Breast epithelium (tissue), 4 donors: ENCODE data around the gene MOSMO. TPM values are rescaled to one million over a fixed set of nuclear protein-coding genes. Genes with fewer than 3 reads are reported as not detected.

ENCODE experiments used
- DNase-seq, 2 donors: peaks; one replicate each; pipeline ENCODE4 v3.0.0-alpha.2; 2019; ENCODE audit warnings: low spot score in 2 of 2
- H3K27ac ChIP-seq, 2 donors: fragments of 200-600 bp; sonication (generic) in 1 of 2; one replicate each; pipeline ENCODE4 v1.5.1; 2016 to 2019; ENCODE audit warnings: mild to moderate bottlenecking in 1 of 2
- H3K27me3 ChIP-seq, 2 donors: fragments of 200-600 bp; sonication (generic) in 1 of 2; one replicate each; pipeline versions ENCODE4 v1.5.1 to v1.6.0; 2017 to 2019; ENCODE audit warnings: control low read depth in 1 of 2, mild to moderate bottlenecking in 1 of 2
- H3K36me3 ChIP-seq: fragments of 200-600 bp; one replicate; pipeline ENCODE4 v1.5.1; 2019
- H3K4me1 ChIP-seq, 2 donors: fragments of 200-600 bp; sonication (generic); one replicate each; pipeline ENCODE4 v1.5.1; 2016 to 2019; ENCODE audit warnings: control low read depth in 1 of 2
- H3K4me3 ChIP-seq, 3 donors: fragments of 200-600 bp; sonication (generic); 1 replicate in 2 of 3; 2 replicates in 1 of 3; pipeline ENCODE4 v1.5.1; 2016 to 2019; ENCODE audit warnings: mild to moderate bottlenecking in 3 of 3, moderate library complexity in 2 of 3
- H3K9me3 ChIP-seq, 2 donors: fragments of 200-600 bp; sonication (generic) in 1 of 2; one replicate each; pipeline ENCODE4 v1.5.1; 2016 to 2019; ENCODE audit warnings: control low read depth in 1 of 2
- POLR2A ChIP-seq: fragments of 450-650 bp; IDR thresholded peaks from one replicate; pipeline ENCODE4 v1.6.1; 2016; ENCODE audit warnings: antibody characterized with exemption, mild to moderate bottlenecking, moderate library complexity
- POLR2AphosphoS5 ChIP-seq, 3 donors: sonication (generic); formaldehyde crosslinking; IDR thresholded peaks; one replicate each; pipeline ENCODE4 v1.6.1; 2017; ENCODE audit warnings: antibody characterized with exemption in 3 of 3
- intact Hi-C: fragments of 100-400 bp; cut with DNase I; formaldehyde crosslinking; loops from one replicate; pipeline ENCODE4 v1.15.1; 2023; ENCODE audit warnings: low total_unique reads
- total RNA-seq, 3 donors: library from RNA; depleted of rRNA; stranded (reverse); fragments of >200 nt; gene quantifications; one replicate each; pipeline ENCODE4 v1.1.0, GENCODE V29; 2016
- TF ChIP-seq, protein P1 (sequence below), 3 donors: fragments of 450-650 bp; IDR thresholded peaks; one replicate each; pipeline ENCODE4 v1.5.1; 2016 to 2017; ENCODE audit warnings: antibody characterized with exemption in 3 of 3, mild to moderate bottlenecking in 3 of 3, moderate library complexity in 3 of 3

MOSMO gene
- total RNA-seq, 3 donors from 2014 or later = 19.7 to 31.5 (median 29.5) TPM

DNA sequence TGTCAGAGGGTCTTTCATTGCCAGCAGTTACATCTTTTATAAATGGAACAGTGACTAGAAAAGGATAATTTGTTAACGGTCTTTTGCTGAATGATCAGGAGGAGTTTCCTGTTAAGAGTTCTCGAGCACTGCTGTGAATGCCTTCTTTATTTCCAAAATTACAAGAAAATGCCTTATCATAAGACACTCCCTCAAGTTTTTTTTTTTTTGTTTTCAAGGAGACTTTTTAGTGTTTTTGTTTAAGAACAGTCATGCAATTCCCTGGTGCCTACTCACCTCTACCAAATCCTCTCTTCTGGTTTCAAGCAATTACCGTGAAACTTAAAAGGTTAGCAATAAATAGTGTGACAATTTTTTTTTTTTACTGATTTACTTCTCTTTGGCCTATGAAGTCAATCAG, 65.4 kb downstream of the MOSMO start:
- no peaks in the 10 kb centered on the region for H3K36me3 ChIP-seq
- no peak overlapping the region for H3K4me3 ChIP-seq
- H3K27ac ChIP-seq = no peak overlapping the region
- no peaks in the 10 kb centered on the region for H3K9me3 ChIP-seq
- no peaks in the 10 kb centered on the region for H3K27me3 ChIP-seq
- no peak for TF ChIP-seq POLR2AphosphoS5 (IDR thresholded peaks at IDR 0.05)
- H3K4me1 ChIP-seq = no peaks in the 10 kb centered on the region
- intact Hi-C loops = no loop called here
- DNase-seq = no peak

DNA sequence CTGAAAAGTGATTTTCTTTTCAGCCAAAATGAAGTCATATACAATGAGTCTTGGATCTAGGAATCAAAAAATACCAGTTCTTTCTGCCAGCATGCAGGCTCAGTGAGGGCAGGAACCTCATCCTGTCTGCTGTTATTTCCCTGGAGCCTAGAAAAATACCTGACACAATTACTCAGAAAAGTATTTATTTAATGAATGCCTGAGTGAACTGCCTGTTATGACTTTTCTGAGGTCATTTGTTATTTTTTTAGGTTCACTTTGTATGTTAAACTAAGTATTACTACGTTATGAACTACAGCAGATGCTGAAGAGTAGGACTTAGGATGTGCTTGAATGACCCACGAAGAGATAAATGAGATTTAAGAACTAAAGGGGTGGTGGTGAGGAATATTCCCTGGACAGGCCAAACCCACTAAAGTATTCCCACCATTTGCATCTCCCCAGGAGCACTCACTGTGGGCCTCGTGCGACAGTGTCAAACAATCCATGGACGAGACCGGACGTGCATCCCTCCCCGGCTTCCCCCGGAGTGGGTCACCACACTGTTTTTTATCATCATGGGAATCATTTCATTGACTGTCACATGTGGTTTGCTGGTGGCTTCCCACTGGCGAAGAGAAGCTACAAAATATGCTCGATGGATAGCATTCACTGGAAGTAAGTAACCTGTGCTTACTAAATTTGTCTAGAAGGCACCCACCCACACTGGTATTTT, 67.3 kb downstream of the MOSMO start:
- TF ChIP-seq, protein P1, sequence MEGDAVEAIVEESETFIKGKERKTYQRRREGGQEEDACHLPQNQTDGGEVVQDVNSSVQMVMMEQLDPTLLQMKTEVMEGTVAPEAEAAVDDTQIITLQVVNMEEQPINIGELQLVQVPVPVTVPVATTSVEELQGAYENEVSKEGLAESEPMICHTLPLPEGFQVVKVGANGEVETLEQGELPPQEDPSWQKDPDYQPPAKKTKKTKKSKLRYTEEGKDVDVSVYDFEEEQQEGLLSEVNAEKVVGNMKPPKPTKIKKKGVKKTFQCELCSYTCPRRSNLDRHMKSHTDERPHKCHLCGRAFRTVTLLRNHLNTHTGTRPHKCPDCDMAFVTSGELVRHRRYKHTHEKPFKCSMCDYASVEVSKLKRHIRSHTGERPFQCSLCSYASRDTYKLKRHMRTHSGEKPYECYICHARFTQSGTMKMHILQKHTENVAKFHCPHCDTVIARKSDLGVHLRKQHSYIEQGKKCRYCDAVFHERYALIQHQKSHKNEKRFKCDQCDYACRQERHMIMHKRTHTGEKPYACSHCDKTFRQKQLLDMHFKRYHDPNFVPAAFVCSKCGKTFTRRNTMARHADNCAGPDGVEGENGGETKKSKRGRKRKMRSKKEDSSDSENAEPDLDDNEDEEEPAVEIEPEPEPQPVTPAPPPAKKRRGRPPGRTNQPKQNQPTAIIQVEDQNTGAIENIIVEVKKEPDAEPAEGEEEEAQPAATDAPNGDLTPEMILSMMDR (IDR thresholded peaks at IDR 0.05) = no peak
- no peak for TF ChIP-seq POLR2AphosphoS5 (IDR thresholded peaks at IDR 0.05)
- no peak for TF ChIP-seq POLR2A
- H3K27ac ChIP-seq = no peak overlapping the region
- no peaks in the 10 kb centered on the region for H3K9me3 ChIP-seq
- no peaks in the 10 kb centered on the region for H3K36me3 ChIP-seq
- no peak overlapping the region for H3K4me3 ChIP-seq
- intact Hi-C loops = no loop called here
- DNase-seq = no peak
- H3K4me1 ChIP-seq = no peaks in the 10 kb centered on the region
- H3K27me3 ChIP-seq = no peaks in the 10 kb centered on the region

GRCh38 chr16:22075776-22076175, 67.9 kb downstream of the MOSMO start:
- intact Hi-C loops = no loop called here
- Histone ChIP-seq H3K4me3 (no peak overlapping the region), H3K36me3 (no peaks in the 10 kb centered on the region), H3K4me1 (no peaks in the 10 kb centered on the region), H3K27ac (no peak overlapping the region), H3K27me3 (no peaks in the 10 kb centered on the region), H3K9me3 (no peaks in the 10 kb centered on the region)
- DNase-seq = no peak
- TF ChIP-seq POLR2AphosphoS5 (IDR thresholded peaks at IDR 0.05) (no peak), POLR2A (no peak)
- TF ChIP-seq, protein P1 (IDR thresholded peaks at IDR 0.05) = no peak

DNA sequence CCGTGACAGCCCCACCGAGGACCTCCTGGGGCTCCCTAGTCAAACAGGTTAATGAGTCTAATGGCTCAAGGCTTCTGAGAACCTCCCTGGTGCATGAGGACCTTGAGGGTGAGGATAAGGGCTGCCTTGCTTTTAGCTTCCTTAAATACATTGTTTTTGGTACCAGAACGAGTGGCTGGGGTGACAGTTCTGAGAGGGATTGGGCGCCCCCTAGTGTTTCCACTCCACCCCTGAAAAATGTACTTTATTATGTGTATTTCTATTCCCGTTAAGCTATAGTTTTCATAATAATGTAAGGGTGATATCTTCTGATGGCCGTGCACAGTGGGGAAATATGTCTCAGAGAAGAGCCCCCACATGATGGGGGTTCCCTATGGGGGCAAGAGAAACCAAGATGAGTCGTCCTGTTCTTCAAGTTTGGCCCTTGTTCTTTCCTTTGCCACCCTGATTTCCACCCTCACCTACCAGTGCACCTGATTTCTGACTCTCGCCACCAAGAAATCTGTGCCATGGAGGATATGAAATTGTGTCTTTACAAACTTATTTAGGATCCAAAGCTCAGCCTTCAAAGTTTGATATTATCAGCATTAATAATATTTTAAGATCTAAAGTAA, 69.9 kb downstream of the MOSMO start:
- H3K9me3 ChIP-seq = no peaks in the 10 kb centered on the region
- H3K36me3 ChIP-seq = no peaks in the 10 kb centered on the region
- H3K27ac ChIP-seq = no peak overlapping the region
- intact Hi-C loops = no loop called here
- H3K27me3 ChIP-seq = no peaks in the 10 kb centered on the region
- H3K4me3 ChIP-seq = no peak overlapping the region
- DNase-seq = no peak
- no peak for TF ChIP-seq POLR2AphosphoS5 (IDR thresholded peaks at IDR 0.05)
- TF ChIP-seq, protein P1 (IDR thresholded peaks at IDR 0.05) = peak; percentile 47 to 66 (median 60)
- no peaks in the 10 kb centered on the region for H3K4me1 ChIP-seq

DNA sequence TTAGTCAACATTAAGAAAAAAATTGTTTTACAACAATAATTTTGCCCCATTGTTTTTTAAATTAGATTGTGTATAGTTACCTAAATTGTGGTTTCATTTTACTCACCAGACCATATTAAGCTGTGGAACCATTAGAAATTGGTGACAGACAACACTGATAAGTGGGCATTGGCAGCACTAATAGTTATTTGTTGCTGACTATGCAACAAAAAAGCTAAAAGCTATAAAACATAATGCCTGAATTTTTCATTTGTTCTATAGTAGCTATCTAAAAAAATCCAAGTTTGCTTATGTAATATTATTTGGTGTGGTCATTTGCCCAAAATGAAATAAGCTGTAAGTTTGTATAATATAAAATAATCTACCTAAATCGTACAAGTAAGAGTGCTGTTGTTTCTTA, 70.7 kb downstream of the MOSMO start:
- no peak overlapping the region for H3K4me3 ChIP-seq
- no peaks in the 10 kb centered on the region for H3K27me3 ChIP-seq
- H3K9me3 ChIP-seq = no peaks in the 10 kb centered on the region
- no peaks in the 10 kb centered on the region for H3K36me3 ChIP-seq
- intact Hi-C loops = no loop called here
- no peaks in the 10 kb centered on the region for H3K4me1 ChIP-seq
- TF ChIP-seq, protein P1 (IDR thresholded peaks at IDR 0.05) = no peak
- TF ChIP-seq POLR2A = no peak
- no peak for TF ChIP-seq POLR2AphosphoS5 (IDR thresholded peaks at IDR 0.05)
- H3K27ac ChIP-seq = no peak overlapping the region
- no peak for DNase-seq
